GM12801 (cell line): Measurements from ENCODE around the gene SPTLC3.

Source experiments
- CTCF ChIP-seq: IDR thresholded peaks from one replicate; pipeline ENCODE4 v1.5.1; 2011; ENCODE audit warnings: control low read depth; ENCODE audit not compliant: insufficient read length; ENCODE audit errors: extremely low read depth

The SPTLC3 gene

GRCh38 chr20:13008761-13009681, at the start of gene SPTLC3:
TSS of gene SPTLC3 (plus strand) at chr20:13008972. CDS start at chr20:13009268, 296 bp downstream.
- no peak for TF ChIP-seq CTCF

- TF ChIP-seq CTCF = no peak
These were observed 47.0 kb upstream of the SPTLC3 start for GRCh38 chr20:12961725-12962124.

GRCh38 chr20:12962895-12963294, 45.9 kb upstream of the SPTLC3 start:
- TF ChIP-seq CTCF = no peak

- no peak for TF ChIP-seq CTCF
These were observed 45.4 kb upstream of the SPTLC3 start for GRCh38 chr20:12963416-12963815.

- no peak for TF ChIP-seq CTCF
These were observed 43.4 kb upstream of the SPTLC3 start for GRCh38 chr20:12965212-12965869.

GRCh38 chr20:12965870-12966251, 42.9 kb upstream of the SPTLC3 start:
- TF ChIP-seq CTCF = no peak

- no peak for TF ChIP-seq CTCF
These were observed 42.2 kb upstream of the SPTLC3 start for GRCh38 chr20:12966468-12967085.
